Mesenchymal stem cell (in vitro differentiated cells and primary cell): ENCODE results near the gene SLIT3.

ENCODE experiments used
- DNase-seq: peaks from one replicate; pipeline ENCODE4 v3.0.0-alpha.2; 2013
- H2AFZ ChIP-seq: one replicate; pipeline ENCODE4 v1.6.1; 2013; ENCODE audit warnings: low read depth, mild to moderate bottlenecking, control low read depth, inconsistent platforms, low read length, moderate library complexity
- H2AK5ac ChIP-seq: 2 replicates; pipeline ENCODE4 v1.6.1; 2013; ENCODE audit warnings: low read length, moderate library complexity, mild to moderate bottlenecking, inconsistent platforms; ENCODE audit not compliant: severe bottlenecking
- H2BK120ac ChIP-seq: one replicate; pipeline ENCODE4 v1.6.1; 2013; ENCODE audit warnings: low read depth, mild to moderate bottlenecking, inconsistent platforms, low read length, moderate library complexity
- H2BK12ac ChIP-seq, 2 experiments: one replicate each; pipeline ENCODE4 v1.6.1; 2013; ENCODE audit warnings: inconsistent platforms in 2 of 2, low read length in 2 of 2, mild to moderate bottlenecking in 2 of 2, moderate library complexity in 2 of 2, control low read depth in 1 of 2
- H2BK15ac ChIP-seq: one replicate; pipeline ENCODE4 v1.6.1; 2013; ENCODE audit warnings: mild to moderate bottlenecking, low read depth, inconsistent platforms; ENCODE audit not compliant: poor library complexity, severe bottlenecking
- H2BK5ac ChIP-seq: 2 replicates; pipeline ENCODE4 v1.6.1; 2013; ENCODE audit warnings: low read depth, mild to moderate bottlenecking, low read length, control low read depth, inconsistent platforms; ENCODE audit not compliant: poor library complexity, severe bottlenecking
- H3K14ac ChIP-seq, 2 experiments: one replicate each; pipeline ENCODE4 v1.6.1; 2013; ENCODE audit warnings: inconsistent platforms in 2 of 2, low read length in 2 of 2, control low read depth in 1 of 2, mild to moderate bottlenecking in 1 of 2, moderate library complexity in 1 of 2
- H3K18ac ChIP-seq, 2 experiments: one replicate each; pipeline ENCODE4 v1.6.1; 2013; ENCODE audit warnings: inconsistent platforms in 2 of 2, low read length in 2 of 2, control low read depth in 1 of 2, low read depth in 1 of 2, mild to moderate bottlenecking in 1 of 2
- H3K23ac ChIP-seq, 2 experiments: one replicate each; pipeline ENCODE4 v1.6.1; 2013; ENCODE audit warnings: inconsistent platforms in 2 of 2, low read length in 2 of 2, mild to moderate bottlenecking in 2 of 2, moderate library complexity in 2 of 2, control low read depth in 1 of 2
- H3K27ac ChIP-seq: 2 replicates; pipeline ENCODE4 v1.5.1; 2013; ENCODE audit warnings: mild to moderate bottlenecking, moderate library complexity, low read length, control low read depth, inconsistent platforms; ENCODE audit not compliant: poor library complexity, severe bottlenecking
- H3K27me3 ChIP-seq, 2 experiments: 2 replicates each; pipeline versions ENCODE4 v1.6.1 to v1.7.0; 2013; ENCODE audit warnings: low read length in 2 of 2, mild to moderate bottlenecking in 2 of 2, moderate library complexity in 2 of 2, control low read depth in 1 of 2, inconsistent platforms in 1 of 2; ENCODE audit not compliant: control insufficient read depth in 1 of 2, insufficient read depth in 1 of 2
- H3K36me3 ChIP-seq, 2 experiments: 2 replicates each; pipeline versions ENCODE4 v1.6.1 to v1.7.0; 2013; ENCODE audit warnings: low read length in 2 of 2, control low read depth in 1 of 2, inconsistent platforms in 1 of 2, low read depth in 1 of 2, mild to moderate bottlenecking in 1 of 2; ENCODE audit not compliant: insufficient read depth in 2 of 2, control insufficient read depth in 1 of 2
- H3K4ac ChIP-seq, 2 experiments: one replicate each; pipeline ENCODE4 v1.6.1; 2013; ENCODE audit warnings: inconsistent platforms in 2 of 2, low read length in 2 of 2, mild to moderate bottlenecking in 2 of 2, moderate library complexity in 2 of 2, control low read depth in 1 of 2, low read depth in 1 of 2
- H3K4me1 ChIP-seq: 2 replicates; pipeline ENCODE4 v1.6.1; 2013; ENCODE audit warnings: low read depth, low read length, control low read depth; ENCODE audit not compliant: control insufficient read depth, insufficient read depth
- H3K4me2 ChIP-seq: 2 replicates; pipeline ENCODE4 v1.6.1; 2013; ENCODE audit warnings: low read length, mild to moderate bottlenecking, inconsistent platforms; ENCODE audit not compliant: poor library complexity, severe bottlenecking
- H3K4me3 ChIP-seq, 2 experiments: 2 replicates each; pipeline versions ENCODE4 v1.5.1 to v1.7.0; 2013; ENCODE audit warnings: low read length in 2 of 2, mild to moderate bottlenecking in 2 of 2, control low read depth in 1 of 2, low read depth in 1 of 2; ENCODE audit not compliant: insufficient read depth in 1 of 2
- H3K79me1 ChIP-seq: replicated peaks from 2 replicates; pipeline ENCODE4 v1.6.1; 2013; ENCODE audit warnings: mild to moderate bottlenecking, control low read depth, low read length, inconsistent platforms; ENCODE audit not compliant: poor library complexity, severe bottlenecking
- H3K9ac ChIP-seq: 2 replicates; pipeline ENCODE4 v1.7.0; 2013; ENCODE audit warnings: mild to moderate bottlenecking, low read length, moderate library complexity
- H3K9me3 ChIP-seq: 2 replicates; pipeline ENCODE4 v1.7.0; 2013; ENCODE audit warnings: mild to moderate bottlenecking, low read length; ENCODE audit not compliant: control insufficient read depth
- H4K8ac ChIP-seq: one replicate; pipeline ENCODE4 v1.6.1; 2013; ENCODE audit warnings: inconsistent platforms, mild to moderate bottlenecking, low read length, moderate library complexity
- H4K91ac ChIP-seq: one replicate; pipeline ENCODE4 v1.6.1; 2013; ENCODE audit warnings: mild to moderate bottlenecking, low read length, inconsistent platforms
- WGBS: methylation state at CpG from one replicate; pipeline ENCODE4 v1.1.7; 2013; ENCODE audit warnings: mixed read lengths; 5-methylcytosine and 5-hydroxymethylcytosine counted together

Gene SLIT3

GRCh38 chr5:169080448-169080911 is 220.5 kb downstream of the SLIT3 start:
- Histone ChIP-seq H3K4me3 (no peak overlapping the region), H2BK15ac (no peak overlapping the region), H3K79me1 (no peaks in the 10 kb centered on the region), H3K4me1 (peaks cover 3% of the 10 kb centered on the region), H4K8ac (no peak overlapping the region), H2BK120ac (no peak overlapping the region), H3K27me3 (peaks cover 0 to 7% of the 10 kb centered on the region in 2 experiments), H3K23ac (no peak overlapping the region), H2BK5ac (no peak overlapping the region), H3K27ac (no peak overlapping the region), H2AFZ (no peak overlapping the region), H3K4ac (no peak overlapping the region), H3K18ac (no peak overlapping the region), H2BK12ac (no peak overlapping the region), H3K9me3 (no peaks in the 10 kb centered on the region), H3K36me3 (peaks cover 0 to 9% of the 10 kb centered on the region in 2 experiments), H3K9ac (no peak overlapping the region), H2AK5ac (no peak overlapping the region), H3K4me2 (no peak overlapping the region), H4K91ac (no peak overlapping the region), H3K14ac (no peak overlapping the region)
- 62% methylated on average over 6 of the region's 6 CpGs for WGBS
- DNase-seq, result no peak

DNA sequence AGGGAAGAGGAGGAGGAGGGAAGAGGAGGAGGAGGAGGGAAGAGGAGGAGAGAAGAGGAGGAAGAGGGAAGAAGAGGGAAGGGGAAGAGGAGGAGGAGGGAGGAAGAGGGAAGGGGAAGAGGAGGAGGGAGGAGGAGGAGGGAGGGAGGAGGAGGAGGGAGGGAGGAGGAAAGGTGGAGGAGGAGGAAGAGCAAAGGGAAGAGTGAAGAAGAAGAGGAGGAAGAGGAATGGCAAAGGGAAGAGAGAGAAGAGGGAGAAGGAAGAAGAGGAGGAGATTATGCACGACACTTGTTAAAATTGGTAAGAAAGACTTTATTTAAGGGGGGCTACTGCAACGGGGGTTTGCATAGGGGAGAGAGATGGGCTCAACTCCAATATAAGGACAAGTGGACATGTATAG is 221.2 kb downstream of the SLIT3 start:
- H3K4me3 ChIP-seq, result no peak overlapping the region
- H2BK120ac ChIP-seq, result no peak overlapping the region
- H2BK12ac ChIP-seq, result no peak overlapping the region
- WGBS, result 78% methylated on average over 2 of the region's 2 CpGs
- no peak overlapping the region for H3K4me2 ChIP-seq
- H3K23ac ChIP-seq, result no peak overlapping the region
- no peak overlapping the region for H4K91ac ChIP-seq
- no peak overlapping the region for H2AFZ ChIP-seq
- no peaks in the 10 kb centered on the region for H3K79me1 ChIP-seq
- H3K4me1 ChIP-seq, result peaks cover 3% of the 10 kb centered on the region
- DNase-seq, result no peak
- no peak overlapping the region for H3K4ac ChIP-seq
- H2BK15ac ChIP-seq, result no peak overlapping the region
- H3K18ac ChIP-seq, result no peak overlapping the region
- H3K14ac ChIP-seq, result no peak overlapping the region
- H3K9me3 ChIP-seq, result no peaks in the 10 kb centered on the region
- peaks cover 0 to 12% of the 10 kb centered on the region in 2 experiments for H3K36me3 ChIP-seq
- H2BK5ac ChIP-seq, result no peak overlapping the region
- no peak overlapping the region for H4K8ac ChIP-seq
- H3K27me3 ChIP-seq, result peaks cover 0 to 7% of the 10 kb centered on the region in 2 experiments
- no peak overlapping the region for H2AK5ac ChIP-seq
- H3K9ac ChIP-seq, result no peak overlapping the region
- no peak overlapping the region for H3K27ac ChIP-seq

DNA sequence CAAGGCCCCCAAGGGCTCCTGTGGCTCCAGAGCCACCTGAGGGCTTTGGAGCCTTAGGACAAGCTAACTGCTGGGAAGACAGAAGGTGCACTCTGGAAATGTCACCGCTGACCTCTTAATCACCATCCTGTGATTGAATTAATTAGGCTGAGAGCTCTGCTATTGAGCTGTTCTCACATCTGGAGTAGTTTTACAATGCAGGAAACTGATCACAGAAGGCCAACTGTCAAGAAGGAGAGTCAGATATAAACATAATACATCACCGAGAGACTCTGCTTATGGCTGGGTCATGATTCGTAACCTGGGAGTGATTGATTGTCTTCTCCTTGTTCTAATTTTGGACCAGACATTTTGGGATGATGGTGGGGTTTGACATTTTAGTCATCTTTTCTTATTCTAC is 226.1 kb downstream of the SLIT3 start:
- no peak for DNase-seq
- Histone ChIP-seq H2BK120ac (no peak overlapping the region), H3K4me3 (no peak overlapping the region), H3K14ac (no peak overlapping the region), H3K9me3 (no peaks in the 10 kb centered on the region), H3K4me2 (no peak overlapping the region), H3K18ac (no peak overlapping the region), H3K23ac (no peak overlapping the region), H2BK12ac (no peak overlapping the region), H2BK15ac (no peak overlapping the region), H3K4me1 (no peaks in the 10 kb centered on the region), H3K9ac (no peak overlapping the region), H4K8ac (no peak overlapping the region), H3K36me3 (peaks cover 0 to 34% of the 10 kb centered on the region in 2 experiments), H2BK5ac (no peak overlapping the region), H3K79me1 (no peaks in the 10 kb centered on the region), H3K27me3 (peaks cover 0 to 10% of the 10 kb centered on the region in 2 experiments), H4K91ac (no peak overlapping the region), H3K4ac (no peak overlapping the region), H2AK5ac (no peak overlapping the region), H3K27ac (no peak overlapping the region), H2AFZ (no peak overlapping the region)
- 41% methylated on average over 3 of the region's 3 CpGs for WGBS

DNA sequence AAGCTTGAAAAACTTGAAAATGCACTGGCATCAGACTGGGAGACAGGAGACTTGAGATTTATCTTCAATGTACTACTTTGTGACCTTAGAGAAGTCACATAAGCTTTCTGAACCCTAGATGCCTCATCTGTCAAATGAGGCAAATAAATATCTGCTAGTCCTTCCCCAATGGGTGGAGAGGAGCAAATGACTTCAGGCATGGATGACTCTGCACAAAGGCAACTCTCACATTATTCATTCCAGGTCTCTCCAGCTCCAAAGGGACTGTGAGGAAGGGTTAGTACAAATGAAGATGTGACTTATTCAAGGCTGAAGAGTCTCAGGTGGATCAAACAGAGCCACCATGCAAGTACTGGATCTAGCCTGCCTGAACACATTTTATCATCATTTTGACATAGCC is 228.7 kb downstream of the SLIT3 start:
- Histone ChIP-seq H3K27ac (no peak overlapping the region), H3K23ac (no peak overlapping the region), H3K9me3 (no peaks in the 10 kb centered on the region), H2AFZ (no peak overlapping the region), H2BK15ac (no peak overlapping the region), H3K36me3 (peaks cover 0 to 42% of the 10 kb centered on the region in 2 experiments), H3K79me1 (no peaks in the 10 kb centered on the region), H4K8ac (no peak overlapping the region), H2AK5ac (no peak overlapping the region), H3K4me2 (no peak overlapping the region), H2BK120ac (no peak overlapping the region), H3K14ac (no peak overlapping the region), H4K91ac (no peak overlapping the region), H3K27me3 (peaks cover 0 to 12% of the 10 kb centered on the region in 2 experiments), H3K4me3 (no peak overlapping the region), H2BK5ac (no peak overlapping the region), H3K18ac (no peak overlapping the region), H3K9ac (no peak overlapping the region), H3K4ac (no peak overlapping the region), H2BK12ac (no peak overlapping the region), H3K4me1 (no peaks in the 10 kb centered on the region)
- DNase-seq, result no peak
